Neural cell (in vitro differentiated cells): ENCODE results near the gene KRTAP2-2. TPM values are rescaled to one million over a fixed set of nuclear protein-coding genes. Genes with fewer than 3 reads are reported as not detected.
"Not testable (repeated sequence)": the region's sequence is repeated elsewhere in the genome, so short reads cannot be mapped to it uniquely, and the experiment has no call there.

Source experiments
- H2AFZ ChIP-seq: fragments of 200-600, 300-800 bp; sonication (generic), shearing (Covaris generic); 2 replicates; pipeline ENCODE4 v1.6.0; 2014; ENCODE audit warnings: low read depth, mild to moderate bottlenecking, antibody characterized with exemption, low read length, moderate library complexity
- H3F3A ChIP-seq: fragments of 200-600 bp; shearing (Covaris generic); 2 replicates; pipeline ENCODE4 v1.6.1; 2016; ENCODE audit warnings: mild to moderate bottlenecking, moderate library complexity, mixed read lengths, antibody characterized with exemption, low read length; ENCODE audit not compliant: insufficient read depth, poor library complexity, severe bottlenecking
- H3K27ac ChIP-seq: fragments of 200-600, 300-800 bp; sonication (generic), shearing (Covaris generic); 2 replicates; pipeline ENCODE4 v1.5.1; 2014; ENCODE audit warnings: mild to moderate bottlenecking, low read length, moderate library complexity
- H3K27me3 ChIP-seq: fragments of 300-800, 200-600 bp; sonication (generic), shearing (Covaris generic); 2 replicates; pipeline ENCODE4 v1.6.0; 2014; ENCODE audit warnings: mild to moderate bottlenecking, low read depth, low read length, moderate library complexity; ENCODE audit not compliant: insufficient read depth
- H3K36me3 ChIP-seq: fragments of 300-800, 200-600 bp; sonication (generic), shearing (Covaris generic); 2 replicates; pipeline ENCODE4 v1.5.1; 2014; ENCODE audit warnings: mild to moderate bottlenecking, antibody characterized with exemption, low read length, moderate library complexity; ENCODE audit not compliant: insufficient read depth
- H3K4me2 ChIP-seq: fragments of 300-800, 200-600 bp; sonication (generic), shearing (Covaris generic); 2 replicates; pipeline ENCODE4 v1.6.0; 2014; ENCODE audit warnings: mild to moderate bottlenecking, low read length
- H3K4me3 ChIP-seq: fragments of 300-800, 200-600 bp; sonication (generic), shearing (Covaris generic); 2 replicates; pipeline ENCODE4 v1.5.1; 2014; ENCODE audit warnings: mild to moderate bottlenecking, low read length, moderate library complexity
- H3K79me2 ChIP-seq: fragments of 200-600 bp; shearing (Covaris generic); replicated peaks from 2 replicates; pipeline ENCODE4 v1.6.0; 2014; ENCODE audit warnings: mild to moderate bottlenecking, low read length, moderate library complexity; ENCODE audit not compliant: insufficient read depth
- H3K9ac ChIP-seq: fragments of 300-800, 200-600 bp; sonication (generic), shearing (Covaris generic); 2 replicates; pipeline ENCODE4 v1.6.1; 2016; ENCODE audit warnings: mild to moderate bottlenecking, low read length, mixed read lengths
- H3K9me2 ChIP-seq: fragments of 200-600 bp; shearing (Covaris generic); 2 replicates; pipeline ENCODE4 v1.6.1; 2016; ENCODE audit warnings: mild to moderate bottlenecking, low read length, mixed read lengths; ENCODE audit not compliant: insufficient read depth
- H3K9me3 ChIP-seq: fragments of 200-600, 300-800 bp; sonication (generic), shearing (Covaris generic); 2 replicates; pipeline ENCODE4 v1.6.1; 2016; ENCODE audit warnings: mild to moderate bottlenecking, mixed run types, low read length, moderate library complexity, mixed read lengths
- H4K20me1 ChIP-seq: fragments of 200-600 bp; shearing (Covaris generic); 2 replicates; pipeline ENCODE4 v1.6.1; 2016; ENCODE audit warnings: mild to moderate bottlenecking, mixed run types; ENCODE audit not compliant: insufficient read depth
- EP300 ChIP-seq: fragments of 450-650 bp; conservative IDR thresholded peaks from 2 replicates; pipeline ENCODE4 v1.6.1; 2014; ENCODE audit warnings: antibody characterized with exemption, mild to moderate bottlenecking, moderate library complexity; ENCODE audit not compliant: poor library complexity, severe bottlenecking
- EZH2 ChIP-seq: fragments of 200-600, 300-800 bp; shearing (Covaris generic), sonication (generic); IDR thresholded peaks from 2 replicates; pipeline ENCODE4 v1.6.1; 2014; ENCODE audit warnings: antibody characterized with exemption, low read length, borderline replicate concordance, mild to moderate bottlenecking; ENCODE audit not compliant: insufficient read depth, poor library complexity, severe bottlenecking
- POLR2AphosphoS5 ChIP-seq: IDR thresholded peaks from 2 replicates; pipeline ENCODE4 v1.6.1; 2012
- polyA plus RNA-seq: library from polyadenylated mRNA; depleted of rRNA; stranded (reverse); fragments of >200 nt; gene quantifications from 2 replicates; pipeline ENCODE4 v1.2.3, GENCODE V29; 2014
- TF ChIP-seq, protein P1 (sequence below): IDR thresholded peaks from 2 replicates; pipeline ENCODE4 v1.6.1; 2012; ENCODE audit warnings: borderline replicate concordance

The KRTAP2-2 gene
- polyA plus RNA-seq, 1 donor from 2014 or later: not detected

DNA sequence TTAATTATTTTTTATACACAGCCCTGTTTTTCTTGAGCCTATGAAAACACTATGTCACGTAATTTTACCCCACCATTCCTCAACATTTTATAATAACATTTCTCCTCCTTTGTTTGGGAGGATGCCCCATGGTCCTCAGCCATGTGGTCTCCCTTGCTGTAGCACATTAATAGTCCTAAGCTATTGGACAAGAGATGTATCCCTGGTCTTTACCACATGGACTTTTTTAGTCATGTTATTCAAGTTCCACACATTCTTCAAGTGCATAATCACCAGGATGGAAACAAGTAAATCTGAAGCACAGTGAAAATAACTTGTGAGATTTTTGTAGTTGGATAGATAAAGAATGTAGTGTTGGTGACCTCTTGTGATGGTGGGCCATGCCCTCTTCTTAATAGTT, 6.9 kb upstream of the KRTAP2-2 start:
- Histone ChIP-seq H3K79me2 (no peaks in the 10 kb centered on the region), H3K27me3 (no peaks in the 10 kb centered on the region), H4K20me1 (no peaks in the 10 kb centered on the region), H3K9me3 (no peaks in the 10 kb centered on the region), H3K4me2 (no peak overlapping the region), H3K4me3 (no peak overlapping the region), H2AFZ (no peak overlapping the region), H3K9ac (no peak overlapping the region), H3K27ac (no peak overlapping the region), H3K9me2 (no peaks in the 10 kb centered on the region), H3F3A (no peaks in the 10 kb centered on the region), H3K36me3 (no peaks in the 10 kb centered on the region)
- no peak for TF ChIP-seq EZH2
- no peak for TF ChIP-seq POLR2AphosphoS5
- TF ChIP-seq EP300: no peak

DNA sequence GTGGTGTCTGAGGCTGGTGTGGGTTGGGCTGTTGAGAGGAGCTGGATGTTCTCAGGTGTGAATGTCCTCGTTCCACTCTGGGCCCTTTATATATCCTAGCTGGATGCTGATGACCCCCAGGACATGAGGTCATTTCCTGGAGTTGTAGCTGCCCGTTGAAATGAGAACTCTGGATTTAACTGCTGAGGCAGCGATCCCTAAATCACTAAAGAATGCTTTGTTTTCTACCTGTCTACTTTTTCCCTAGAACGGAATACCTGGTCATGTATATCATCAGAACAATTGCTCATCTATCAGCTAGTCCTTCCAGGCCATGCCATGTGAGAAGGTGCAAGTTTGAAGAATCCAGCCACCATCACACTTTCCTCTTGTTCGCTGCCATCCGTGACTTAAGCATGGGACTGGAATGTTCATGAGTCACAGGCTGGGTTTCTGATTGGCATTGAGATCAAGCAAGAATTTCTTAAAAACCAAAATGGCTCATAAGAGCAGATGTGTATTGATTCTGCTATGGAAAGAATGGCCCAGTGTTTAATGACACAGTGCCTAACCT, 5.1 kb upstream of the KRTAP2-2 start, which contains the start of gene KRTAP2-3:
KRTAP2-3 (minus strand) TSS at position 63 of the 553 bp plus-strand sequence. CDS start 64 bp downstream, outside the sequence.
- Histone ChIP-seq H2AFZ (no peak within 1 kb of the TSS), H3K36me3 (no peaks in the 10 kb centered on the region), H3K27me3 (no peaks in the 10 kb centered on the region), H3F3A (no peaks in the 10 kb centered on the region), H4K20me1 (no peaks in the 10 kb centered on the region), H3K9me2 (no peaks in the 10 kb centered on the region), H3K27ac (no peak within 1 kb of the TSS), H3K4me3 (no peak within 1 kb of the TSS), H3K9ac (no peak within 1 kb of the TSS), H3K4me2 (no peak within 1 kb of the TSS), H3K9me3 (no peaks in the 10 kb centered on the region), H3K79me2 (no peaks in the 10 kb centered on the region)
- TF ChIP-seq, protein P1, sequence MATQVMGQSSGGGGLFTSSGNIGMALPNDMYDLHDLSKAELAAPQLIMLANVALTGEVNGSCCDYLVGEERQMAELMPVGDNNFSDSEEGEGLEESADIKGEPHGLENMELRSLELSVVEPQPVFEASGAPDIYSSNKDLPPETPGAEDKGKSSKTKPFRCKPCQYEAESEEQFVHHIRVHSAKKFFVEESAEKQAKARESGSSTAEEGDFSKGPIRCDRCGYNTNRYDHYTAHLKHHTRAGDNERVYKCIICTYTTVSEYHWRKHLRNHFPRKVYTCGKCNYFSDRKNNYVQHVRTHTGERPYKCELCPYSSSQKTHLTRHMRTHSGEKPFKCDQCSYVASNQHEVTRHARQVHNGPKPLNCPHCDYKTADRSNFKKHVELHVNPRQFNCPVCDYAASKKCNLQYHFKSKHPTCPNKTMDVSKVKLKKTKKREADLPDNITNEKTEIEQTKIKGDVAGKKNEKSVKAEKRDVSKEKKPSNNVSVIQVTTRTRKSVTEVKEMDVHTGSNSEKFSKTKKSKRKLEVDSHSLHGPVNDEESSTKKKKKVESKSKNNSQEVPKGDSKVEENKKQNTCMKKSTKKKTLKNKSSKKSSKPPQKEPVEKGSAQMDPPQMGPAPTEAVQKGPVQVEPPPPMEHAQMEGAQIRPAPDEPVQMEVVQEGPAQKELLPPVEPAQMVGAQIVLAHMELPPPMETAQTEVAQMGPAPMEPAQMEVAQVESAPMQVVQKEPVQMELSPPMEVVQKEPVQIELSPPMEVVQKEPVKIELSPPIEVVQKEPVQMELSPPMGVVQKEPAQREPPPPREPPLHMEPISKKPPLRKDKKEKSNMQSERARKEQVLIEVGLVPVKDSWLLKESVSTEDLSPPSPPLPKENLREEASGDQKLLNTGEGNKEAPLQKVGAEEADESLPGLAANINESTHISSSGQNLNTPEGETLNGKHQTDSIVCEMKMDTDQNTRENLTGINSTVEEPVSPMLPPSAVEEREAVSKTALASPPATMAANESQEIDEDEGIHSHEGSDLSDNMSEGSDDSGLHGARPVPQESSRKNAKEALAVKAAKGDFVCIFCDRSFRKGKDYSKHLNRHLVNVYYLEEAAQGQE: no peak
- TF ChIP-seq EP300 (no peak), POLR2AphosphoS5 (no peak)

DNA sequence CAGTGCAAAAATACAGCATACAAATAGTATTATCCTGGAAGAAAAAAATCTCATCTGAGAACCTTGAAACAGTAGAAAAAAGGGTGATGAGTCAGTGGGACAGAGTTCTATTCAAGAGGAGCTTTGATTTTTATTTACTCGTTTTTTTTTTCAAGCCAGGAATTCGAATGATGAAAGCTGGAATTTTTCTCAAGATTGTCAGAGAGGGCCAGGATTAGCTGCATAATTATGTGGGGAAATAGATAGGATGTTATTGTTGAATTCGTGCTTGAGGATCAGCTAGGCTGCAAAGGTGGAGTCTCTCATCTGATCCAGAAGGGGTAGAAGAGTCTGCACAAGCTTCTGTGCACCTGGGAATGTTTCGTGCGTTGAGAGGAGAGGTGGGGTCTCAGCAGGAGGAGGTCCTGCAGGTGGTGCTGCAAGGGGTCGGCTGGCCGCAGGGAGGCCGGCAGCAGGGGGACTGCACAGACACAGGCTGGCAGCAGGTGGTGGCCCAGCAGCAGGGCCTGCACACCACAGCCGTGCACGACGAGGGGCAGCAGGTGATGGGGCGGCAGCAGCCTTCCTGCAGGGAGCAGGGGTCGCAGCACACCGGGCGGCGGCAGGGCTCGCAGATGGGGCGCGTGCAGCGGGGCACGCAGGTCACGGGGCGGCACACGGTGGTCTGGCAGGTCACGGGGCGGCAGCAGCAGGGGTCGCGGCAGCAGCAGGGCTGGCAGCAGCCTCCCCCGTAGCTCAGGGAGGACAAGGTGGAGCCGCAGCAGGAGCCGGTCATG, 4.4 kb upstream of the KRTAP2-2 start:
- not testable (repeated sequence) for H3K9ac ChIP-seq, H3K79me2 ChIP-seq, H3K9me3 ChIP-seq, H3K27ac ChIP-seq, H3K4me3 ChIP-seq, H3K36me3 ChIP-seq, H3K27me3 ChIP-seq, H3K9me2 ChIP-seq, H3F3A ChIP-seq, H4K20me1 ChIP-seq, H2AFZ ChIP-seq, H3K4me2 ChIP-seq
